ENCODE results near the gene MTARC2. TPM values are rescaled to one million over a fixed set of nuclear protein-coding genes. Genes with fewer than 3 reads are reported as not detected.

MTARC2 gene
- total and polyA plus RNA-seq, 2 of the 13 experiments (the other 11 are each of a cell fraction or from before 2014, with no cell fraction given) = 8.5 to 10.1 TPM

GRCh38 chr1:220698607-220699016, 49.5 kb upstream of the MTARC2 start (continued):
- TF ChIP-seq KLF16 (CRISPR knock-in tag; IDR thresholded peaks at IDR 0.05) (peak in 1 of 2 experiments; percentile 32; a peak in 1 of 4 replicates), ZNF207 (IDR thresholded peaks at IDR 0.05; ENCODE audit: borderline replicate concordance) (no peak), ZNF660 (CRISPR knock-in tag; IDR thresholded peaks at IDR 0.05; ENCODE audit: borderline replicate concordance, low read depth) (no peak), TBP (CRISPR knock-in tag; IDR thresholded peaks at IDR 0.05) (no peak), NCOA2 (CRISPR knock-in tag; IDR thresholded peaks at IDR 0.05) (peak; percentile 78), MTF2 (CRISPR knock-in tag; IDR thresholded peaks at IDR 0.05; ENCODE audit: borderline replicate concordance) (no peak), ZFP82 (CRISPR knock-in tag; IDR thresholded peaks at IDR 0.05; ENCODE audit: borderline replicate concordance) (no peak), HOXA3 (CRISPR knock-in tag; IDR thresholded peaks at IDR 0.05) (0 out of 2 replicates have a peak, but pooled peaks have one; percentile 32), GPN1 (CRISPR knock-in tag; IDR thresholded peaks at IDR 0.05; ENCODE audit: borderline replicate concordance) (no peak), CTCF (CRISPR knock-in tag; IDR thresholded peaks at IDR 0.05) (no peak), AGO2 (optimal IDR thresholded peaks at IDR 0.05; ENCODE audit: low read depth, low read length) (no peak), SIX4 (CRISPR knock-in tag; IDR thresholded peaks at IDR 0.05) (peak; percentile 46; the same call in 1 of the 2 replicates), RNF219 (CRISPR knock-in tag; IDR thresholded peaks at IDR 0.05) (no peak), ZNF224 (CRISPR knock-in tag; IDR thresholded peaks at IDR 0.05) (no peak), POGZ (CRISPR knock-in tag; IDR thresholded peaks at IDR 0.05) (no peak), ZKSCAN8 (CRISPR knock-in tag; IDR thresholded peaks at IDR 0.05; ENCODE audit: borderline replicate concordance) (no peak), MED13 (CRISPR knock-in tag; IDR thresholded peaks at IDR 0.05) (no peak; the same call in 1 of the 2 replicates), ZNF232 (CRISPR knock-in tag; IDR thresholded peaks at IDR 0.05; ENCODE audit: borderline replicate concordance) (no peak), SMC3 (IDR thresholded peaks at IDR 0.05; ENCODE audit: low read length) (no peak), EZH2 (conservative IDR thresholded peaks at IDR 0.05; ENCODE audit: low read depth, low read length) (no peak)
- TF ChIP-seq, protein P1, sequence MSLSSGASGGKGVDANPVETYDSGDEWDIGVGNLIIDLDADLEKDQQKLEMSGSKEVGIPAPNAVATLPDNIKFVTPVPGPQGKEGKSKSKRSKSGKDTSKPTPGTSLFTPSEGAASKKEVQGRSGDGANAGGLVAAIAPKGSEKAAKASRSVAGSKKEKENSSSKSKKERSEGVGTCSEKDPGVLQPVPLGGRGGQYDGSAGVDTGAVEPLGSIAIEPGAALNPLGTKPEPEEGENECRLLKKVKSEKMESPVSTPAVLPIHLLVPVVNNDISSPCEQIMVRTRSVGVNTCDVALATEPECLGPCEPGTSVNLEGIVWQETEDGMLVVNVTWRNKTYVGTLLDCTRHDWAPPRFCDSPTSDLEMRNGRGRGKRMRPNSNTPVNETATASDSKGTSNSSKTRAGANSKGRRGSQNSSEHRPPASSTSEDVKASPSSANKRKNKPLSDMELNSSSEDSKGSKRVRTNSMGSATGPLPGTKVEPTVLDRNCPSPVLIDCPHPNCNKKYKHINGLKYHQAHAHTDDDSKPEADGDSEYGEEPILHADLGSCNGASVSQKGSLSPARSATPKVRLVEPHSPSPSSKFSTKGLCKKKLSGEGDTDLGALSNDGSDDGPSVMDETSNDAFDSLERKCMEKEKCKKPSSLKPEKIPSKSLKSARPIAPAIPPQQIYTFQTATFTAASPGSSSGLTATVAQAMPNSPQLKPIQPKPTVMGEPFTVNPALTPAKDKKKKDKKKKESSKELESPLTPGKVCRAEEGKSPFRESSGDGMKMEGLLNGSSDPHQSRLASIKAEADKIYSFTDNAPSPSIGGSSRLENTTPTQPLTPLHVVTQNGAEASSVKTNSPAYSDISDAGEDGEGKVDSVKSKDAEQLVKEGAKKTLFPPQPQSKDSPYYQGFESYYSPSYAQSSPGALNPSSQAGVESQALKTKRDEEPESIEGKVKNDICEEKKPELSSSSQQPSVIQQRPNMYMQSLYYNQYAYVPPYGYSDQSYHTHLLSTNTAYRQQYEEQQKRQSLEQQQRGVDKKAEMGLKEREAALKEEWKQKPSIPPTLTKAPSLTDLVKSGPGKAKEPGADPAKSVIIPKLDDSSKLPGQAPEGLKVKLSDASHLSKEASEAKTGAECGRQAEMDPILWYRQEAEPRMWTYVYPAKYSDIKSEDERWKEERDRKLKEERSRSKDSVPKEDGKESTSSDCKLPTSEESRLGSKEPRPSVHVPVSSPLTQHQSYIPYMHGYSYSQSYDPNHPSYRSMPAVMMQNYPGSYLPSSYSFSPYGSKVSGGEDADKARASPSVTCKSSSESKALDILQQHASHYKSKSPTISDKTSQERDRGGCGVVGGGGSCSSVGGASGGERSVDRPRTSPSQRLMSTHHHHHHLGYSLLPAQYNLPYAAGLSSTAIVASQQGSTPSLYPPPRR (CRISPR knock-in tag; IDR thresholded peaks at IDR 0.05; ENCODE audit: borderline replicate concordance) = peak; percentile 56

Data from HepG2 (cell line).